Embryonic facial prominence (tissue), 1 donor: ENCODE measurements around the gene EGF.
"Not testable (repeated sequence)": the region's sequence is repeated elsewhere in the genome, so short reads cannot be mapped to it uniquely, and the experiment has no call there.

Experiments
- DNase-seq: peaks from one replicate; pipeline ENCODE4 v3.0.0-alpha.2; 2016; ENCODE audit errors: extremely low spot score

The EGF gene

DNA sequence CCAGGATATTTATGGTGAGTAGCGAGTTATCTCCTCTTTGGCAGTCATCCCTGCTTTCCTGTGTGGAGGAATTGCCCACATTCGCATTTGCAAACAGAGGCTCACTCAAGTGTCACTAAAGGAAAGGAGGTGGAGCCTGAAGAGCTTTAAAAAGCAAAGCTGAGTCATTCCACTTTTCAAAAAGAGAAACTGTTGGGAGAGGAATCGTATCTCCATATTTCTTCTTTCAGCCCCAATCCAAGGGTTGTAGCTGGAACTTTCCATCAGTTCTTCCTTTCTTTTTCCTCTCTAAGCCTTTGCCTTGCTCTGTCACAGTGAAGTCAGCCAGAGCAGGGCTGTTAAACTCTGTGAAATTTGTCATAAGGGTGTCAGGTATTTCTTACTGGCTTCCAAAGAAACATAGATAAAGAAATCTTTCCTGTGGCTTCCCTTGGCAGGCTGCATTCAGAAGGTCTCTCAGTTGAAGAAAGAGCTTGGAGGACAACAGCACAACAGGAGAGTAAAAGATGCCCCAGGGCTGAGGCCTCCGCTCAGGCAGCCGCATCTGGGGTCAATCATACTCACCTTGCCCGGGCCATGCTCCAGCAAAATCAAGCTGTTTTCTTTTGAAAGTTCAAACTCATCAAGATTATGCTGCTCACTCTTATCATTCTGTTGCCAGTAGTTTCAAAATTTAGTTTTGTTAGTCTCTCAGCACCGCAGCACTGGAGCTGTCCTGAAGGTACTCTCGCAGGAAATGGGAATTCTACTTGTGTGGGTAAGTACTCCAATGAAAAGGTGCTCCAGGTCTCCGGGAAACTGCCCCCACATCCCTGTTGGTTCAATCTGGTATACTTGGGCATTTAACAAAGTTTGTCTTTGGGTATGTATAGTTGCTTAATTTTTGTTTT is at the start of gene EGF:
Gene EGF, plus strand, starts transcription at position 178 of the 890 bp plus-strand sequence. Its CDS starts 453 bp downstream, at position 631.
- DNase-seq = no peak

DNA sequence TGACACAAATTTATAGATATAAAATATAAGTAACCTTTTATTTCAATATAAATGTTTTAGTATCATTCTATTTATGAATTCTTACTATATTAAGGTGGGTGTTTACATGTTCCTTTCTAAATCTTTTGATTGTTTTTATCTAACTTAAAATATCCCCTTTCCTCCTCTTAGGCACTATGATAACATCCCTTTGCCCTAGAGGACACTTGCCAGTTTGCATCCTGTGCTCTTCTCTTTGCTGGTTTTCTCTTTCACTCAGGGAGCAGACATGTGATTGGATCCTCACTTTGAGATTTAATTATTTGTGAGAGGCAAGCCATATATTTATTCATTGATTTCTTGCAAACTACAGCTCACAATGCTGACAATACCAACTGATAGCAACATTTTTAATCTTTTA is 48.5 kb upstream of the EGF start:
- DNase-seq = no peak

DNA sequence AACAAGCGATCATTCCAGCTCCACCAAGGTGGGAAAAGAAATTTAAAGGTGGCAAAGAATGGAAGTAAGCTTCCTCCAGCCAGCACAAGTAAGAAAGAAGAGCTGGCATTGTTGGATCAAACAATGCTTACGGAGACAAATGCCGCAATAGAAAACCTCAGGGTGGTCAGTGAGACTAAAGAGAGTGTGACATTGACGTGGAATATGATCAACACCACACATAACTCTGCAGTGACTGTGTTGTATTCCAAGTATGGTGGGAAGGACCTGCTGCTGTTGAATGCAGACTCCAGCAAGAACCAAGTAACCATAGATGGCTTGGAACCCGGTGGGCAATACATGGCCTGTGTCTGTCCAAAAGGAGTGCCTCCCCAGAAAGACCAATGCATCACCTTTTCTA is 42.6 kb upstream of the EGF start:
- no peak for DNase-seq

DNA sequence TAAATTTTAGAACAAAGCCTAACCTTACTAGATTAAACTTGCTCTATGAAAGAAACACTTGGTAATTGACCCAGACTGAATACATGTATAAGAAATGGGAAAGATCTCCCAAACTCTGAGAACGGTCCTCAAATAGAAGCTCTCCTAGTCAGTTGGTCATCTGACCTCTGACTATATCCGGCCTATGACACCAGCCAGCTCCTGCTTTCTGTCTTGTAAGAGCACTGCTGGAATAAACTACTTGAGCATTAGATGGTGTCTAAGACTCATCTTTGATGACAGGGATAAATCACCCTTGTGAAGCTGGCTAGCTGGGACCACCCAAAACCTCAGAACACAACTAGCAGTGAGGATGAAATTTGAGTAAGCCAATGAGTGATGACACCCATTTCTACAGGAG is 40.6 kb upstream of the EGF start:
- no peak for DNase-seq

DNA sequence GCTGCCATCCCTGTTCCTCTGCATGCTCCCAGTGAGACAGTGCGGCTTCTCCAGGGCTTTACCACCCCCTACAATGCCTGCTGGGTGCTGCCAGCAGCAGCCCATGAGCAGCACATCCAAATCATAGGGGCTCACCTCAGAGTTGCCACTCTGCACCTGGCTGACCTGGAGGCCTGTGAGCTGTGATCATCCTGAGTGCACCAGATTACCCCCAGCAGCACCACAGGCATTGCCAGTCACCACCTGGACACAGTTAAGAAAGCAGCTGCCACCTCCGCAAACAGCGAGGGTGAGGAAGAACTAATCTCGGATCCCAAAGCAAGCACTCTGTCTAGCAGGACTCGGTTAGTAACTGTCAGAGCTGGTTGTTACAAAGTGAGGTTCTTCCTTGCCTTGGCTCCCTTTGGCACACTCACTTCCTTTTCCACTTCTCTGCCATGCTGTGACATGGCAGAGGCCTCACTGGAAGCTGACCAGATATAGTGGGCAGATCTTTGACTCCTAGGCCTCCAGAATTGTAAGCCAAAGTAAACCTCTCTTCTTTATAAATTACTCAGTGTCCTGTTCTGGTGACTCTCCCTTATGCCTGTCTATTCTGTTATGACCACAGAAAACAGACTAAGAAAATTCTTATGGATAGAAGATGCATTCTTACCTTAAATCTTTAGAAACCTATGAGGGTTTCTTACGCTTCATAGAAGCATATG is 39.6 kb upstream of the EGF start:
- no peak for DNase-seq

DNA sequence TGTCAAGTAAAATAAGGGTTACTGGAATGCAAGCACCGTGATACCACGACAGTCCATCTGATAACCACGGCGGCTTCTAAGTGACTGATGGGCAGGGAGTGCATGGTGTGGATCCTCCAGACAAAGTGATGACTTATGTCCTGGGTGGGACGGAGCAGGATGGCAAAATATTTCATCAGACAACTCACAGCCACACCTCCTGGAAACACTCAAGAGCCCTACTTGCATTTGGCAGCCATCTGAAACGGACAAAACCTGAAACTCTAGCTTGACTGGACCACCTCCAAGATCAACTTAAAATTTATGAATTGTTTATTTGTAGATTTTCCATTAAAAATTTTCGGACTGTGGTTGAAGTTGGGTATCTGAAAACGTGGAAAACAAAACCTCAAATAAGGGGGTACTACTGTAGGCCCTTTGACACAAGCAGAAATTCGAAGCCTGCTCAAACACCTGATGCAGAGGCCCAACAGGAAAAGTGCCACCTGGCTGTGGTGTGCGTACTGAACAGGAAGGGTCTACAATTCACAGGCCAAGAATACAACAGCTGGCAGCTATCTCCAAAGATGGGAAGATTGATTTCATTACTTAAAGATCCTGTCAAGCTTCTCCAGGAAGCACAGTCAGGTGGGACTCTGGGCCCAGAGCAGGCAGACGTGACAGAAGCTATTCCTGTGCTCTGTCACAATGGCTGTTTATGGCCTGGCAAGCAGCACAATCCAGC is 38.7 kb upstream of the EGF start:
- DNase-seq = no peak

DNA sequence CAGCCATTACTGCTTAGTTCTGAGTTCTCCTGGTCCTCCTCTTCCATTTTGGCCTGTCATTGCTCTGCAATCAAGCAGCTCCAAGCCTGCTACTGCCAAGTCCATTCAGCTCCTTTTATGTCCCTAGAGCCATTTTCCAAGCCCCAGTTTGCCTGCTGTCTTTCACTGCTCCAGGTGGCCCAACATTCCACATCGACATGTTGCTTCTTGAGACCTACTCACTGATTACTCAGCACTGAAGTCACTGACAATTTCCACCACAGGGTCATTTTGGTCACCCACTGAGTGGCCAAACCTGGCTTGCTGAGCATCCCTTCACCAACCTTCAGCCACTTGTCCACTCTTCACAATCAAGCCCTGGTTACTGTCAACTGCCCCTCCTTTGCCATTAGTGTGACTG is 37.6 kb upstream of the EGF start:
- DNase-seq = no peak

DNA sequence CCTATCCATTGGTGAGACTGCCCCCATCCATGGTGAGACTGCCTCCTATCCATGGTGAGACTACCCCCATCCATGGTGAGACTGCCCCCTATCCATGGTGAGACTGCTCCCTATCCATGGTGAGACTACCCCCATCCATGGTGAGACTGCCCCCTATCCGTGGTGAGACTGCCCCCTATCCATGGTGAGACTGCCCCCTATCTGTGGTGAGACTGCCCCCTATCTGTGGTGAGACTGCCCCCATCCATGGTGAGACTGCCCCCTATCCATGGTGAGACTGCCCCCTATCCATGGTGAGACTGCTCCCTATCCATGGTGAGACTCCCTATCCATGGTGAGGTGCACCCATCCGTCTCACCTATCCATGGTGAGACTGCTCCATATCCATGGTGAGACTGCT is 37.1 kb upstream of the EGF start:
- not testable (repeated sequence) for DNase-seq

DNA sequence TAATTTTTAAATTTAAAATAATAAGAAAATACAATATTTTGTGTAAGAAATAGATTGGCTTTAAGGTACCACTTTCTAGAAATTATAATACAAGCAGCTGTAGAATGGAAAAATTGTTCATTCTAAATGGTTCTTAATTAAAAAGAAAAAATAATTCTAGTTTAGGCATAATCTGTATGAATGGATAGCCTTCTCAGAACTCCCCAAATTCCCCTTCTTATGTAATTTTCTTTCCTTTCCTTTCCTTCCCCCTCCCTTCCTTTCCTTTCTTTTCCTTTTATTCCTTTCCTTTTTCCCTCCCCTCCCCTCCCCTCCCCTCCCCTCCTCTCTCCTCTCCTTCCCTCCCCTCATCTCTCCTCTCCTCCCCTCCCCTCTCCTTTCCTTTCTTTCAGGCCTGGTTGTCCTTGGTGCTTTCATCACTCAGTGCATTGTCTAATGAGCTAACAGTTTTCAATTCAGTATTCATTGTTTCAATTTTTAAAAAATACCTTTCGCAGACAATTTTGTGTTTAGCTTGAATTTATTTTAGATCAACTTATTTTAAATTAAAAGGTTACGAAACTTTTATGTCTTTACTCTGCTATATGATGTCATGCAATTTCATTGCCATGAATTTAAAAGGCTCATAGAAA is 35.9 kb upstream of the EGF start:
- DNase-seq = no peak

DNA sequence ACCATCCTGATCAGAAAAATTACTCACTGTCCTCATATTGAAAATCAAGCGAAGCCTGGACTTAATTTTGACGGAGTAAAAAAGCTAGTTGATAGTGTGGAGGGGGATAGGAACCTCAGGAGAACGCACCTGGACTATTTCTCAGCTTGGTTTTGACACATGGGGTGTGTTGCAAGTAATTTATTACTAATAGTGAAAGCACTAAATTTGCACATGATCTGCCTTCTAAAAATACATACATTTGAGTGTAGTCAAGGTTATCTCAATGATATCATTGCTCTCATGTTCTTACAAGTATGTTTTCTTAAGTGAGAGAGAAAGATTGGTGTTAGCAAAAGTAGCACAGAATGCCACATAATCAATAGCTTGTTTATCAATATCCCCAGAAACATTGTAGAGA is 35.3 kb upstream of the EGF start:
- DNase-seq = no peak

DNA sequence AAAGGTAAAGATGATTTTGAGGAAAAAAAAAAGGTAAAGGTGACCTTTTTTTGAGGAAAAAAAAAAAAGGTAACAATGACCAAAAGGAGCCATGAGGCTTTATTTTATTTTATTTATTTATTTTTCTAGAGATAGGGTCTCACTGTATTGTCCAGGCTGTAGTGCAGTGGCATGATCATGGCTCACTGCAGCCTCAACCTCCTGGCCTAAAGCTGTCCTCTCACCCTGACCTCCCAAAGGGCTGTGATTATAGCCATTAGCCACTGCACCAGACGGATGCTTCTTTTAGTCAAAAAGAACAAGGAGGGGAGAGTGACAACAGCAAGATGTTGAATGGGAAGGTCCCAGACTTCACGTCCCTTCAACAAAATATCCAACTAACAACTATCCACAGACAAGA is 34.3 kb upstream of the EGF start:
- no peak for DNase-seq

DNA sequence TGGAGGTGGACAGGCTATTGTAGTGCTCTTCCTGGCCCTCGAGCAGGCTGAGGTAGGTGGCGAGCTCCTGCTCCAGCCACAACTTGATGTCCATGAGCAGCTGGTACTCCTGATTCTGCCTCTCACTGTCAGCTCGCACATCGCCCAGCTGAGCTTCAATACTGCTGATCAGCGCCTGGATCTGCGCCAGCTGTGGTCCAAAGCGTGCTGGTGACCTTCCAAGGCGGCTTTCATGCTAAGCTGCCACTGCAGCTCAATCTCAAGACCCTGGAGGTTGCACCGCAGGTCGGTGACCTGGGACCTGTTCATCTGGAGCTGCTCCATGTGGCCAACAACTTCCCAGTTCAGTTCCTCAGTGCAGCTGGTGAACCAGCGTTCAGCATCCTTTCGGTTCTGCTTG is 33.6 kb upstream of the EGF start:
- no peak for DNase-seq

DNA sequence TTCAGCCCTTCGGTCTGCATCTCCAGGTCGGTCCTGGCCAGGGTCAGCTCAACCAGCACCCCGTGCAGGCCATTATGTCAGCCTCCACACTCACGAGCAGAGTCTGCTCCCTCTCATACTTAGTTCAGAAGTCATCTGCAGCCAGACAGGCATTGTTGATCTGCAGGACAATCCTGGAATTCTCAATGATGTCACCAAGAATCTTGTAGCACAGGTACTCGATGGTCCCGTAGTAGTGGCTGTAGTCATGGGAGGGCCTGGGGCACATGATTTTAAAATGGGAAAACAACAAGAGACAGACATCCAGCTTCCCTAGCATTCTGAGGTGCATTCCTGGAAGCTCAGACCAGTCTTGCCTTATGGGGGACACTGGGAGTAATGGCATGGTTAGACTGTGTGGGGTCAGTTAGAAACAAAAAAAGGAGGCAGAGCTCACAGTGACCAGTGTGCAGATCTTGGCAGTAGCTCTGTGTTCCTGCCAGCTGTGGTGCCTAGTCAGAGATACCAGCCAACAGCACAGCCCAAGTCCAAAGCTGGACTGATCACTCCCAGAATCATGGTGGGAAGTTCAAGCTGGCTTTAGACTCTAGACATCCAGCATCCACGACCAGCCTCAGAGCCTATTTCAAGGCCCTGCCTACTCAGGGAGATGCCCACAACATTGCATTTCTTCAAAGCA is 32.9 kb upstream of the EGF start:
- DNase-seq = no peak

DNA sequence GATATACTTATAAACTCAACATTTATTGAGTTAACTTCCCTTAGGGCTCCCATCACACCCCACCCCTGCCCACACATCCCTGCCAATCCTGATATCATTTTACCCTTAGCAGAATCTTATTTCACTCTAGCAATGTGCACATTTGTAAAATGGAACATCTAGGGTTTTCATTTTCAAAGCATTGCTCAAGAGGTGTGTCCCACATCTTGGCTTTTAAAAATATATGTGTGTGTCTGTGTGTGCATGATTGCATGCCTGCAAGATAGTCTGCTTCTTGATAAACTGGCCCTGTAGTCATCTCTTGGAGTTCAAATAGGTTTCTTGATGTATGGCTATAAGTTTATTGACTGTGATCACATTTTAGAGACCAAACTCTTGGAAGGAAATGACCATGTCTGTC is 26.4 kb upstream of the EGF start:
- no peak for DNase-seq

DNA sequence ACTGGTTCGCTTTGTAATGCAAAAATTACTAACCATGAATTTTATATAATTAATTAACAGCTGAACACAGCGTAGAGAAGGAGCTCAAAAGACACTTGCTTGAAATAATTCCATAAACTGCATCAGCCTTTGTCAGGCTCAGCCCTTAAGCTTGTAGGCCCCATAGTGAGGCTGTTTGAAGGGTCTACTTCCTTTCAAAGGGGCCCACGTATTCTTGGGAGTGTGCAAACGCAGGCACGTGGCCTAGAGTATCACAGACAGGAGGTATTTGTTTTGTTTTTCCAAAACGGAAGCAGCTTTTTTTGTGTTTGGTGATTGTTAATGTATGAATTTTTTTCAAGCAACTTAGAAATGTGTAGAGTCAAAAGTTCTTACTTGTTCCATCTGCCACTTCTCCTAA is 25.6 kb upstream of the EGF start:
- DNase-seq = no peak

DNA sequence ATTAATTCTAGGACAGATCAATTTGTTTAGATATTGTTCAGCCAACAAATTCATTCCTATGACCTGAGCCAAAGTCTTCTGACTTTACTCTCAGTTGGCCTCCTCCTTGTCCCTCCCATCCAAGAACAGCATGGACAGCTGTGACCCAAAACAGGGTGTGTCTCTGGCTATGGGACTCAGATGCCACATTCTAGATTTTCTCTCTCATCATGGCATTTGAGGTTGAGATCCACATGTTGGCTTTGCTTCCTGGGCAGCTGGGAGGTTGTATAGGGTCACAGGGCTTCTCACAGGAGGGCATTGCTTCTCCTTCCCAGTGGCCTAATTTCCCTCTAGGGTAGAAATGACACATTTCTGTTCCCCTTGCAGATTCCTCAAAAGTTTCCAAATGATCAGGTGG is 22.6 kb upstream of the EGF start:
- no peak for DNase-seq

DNA sequence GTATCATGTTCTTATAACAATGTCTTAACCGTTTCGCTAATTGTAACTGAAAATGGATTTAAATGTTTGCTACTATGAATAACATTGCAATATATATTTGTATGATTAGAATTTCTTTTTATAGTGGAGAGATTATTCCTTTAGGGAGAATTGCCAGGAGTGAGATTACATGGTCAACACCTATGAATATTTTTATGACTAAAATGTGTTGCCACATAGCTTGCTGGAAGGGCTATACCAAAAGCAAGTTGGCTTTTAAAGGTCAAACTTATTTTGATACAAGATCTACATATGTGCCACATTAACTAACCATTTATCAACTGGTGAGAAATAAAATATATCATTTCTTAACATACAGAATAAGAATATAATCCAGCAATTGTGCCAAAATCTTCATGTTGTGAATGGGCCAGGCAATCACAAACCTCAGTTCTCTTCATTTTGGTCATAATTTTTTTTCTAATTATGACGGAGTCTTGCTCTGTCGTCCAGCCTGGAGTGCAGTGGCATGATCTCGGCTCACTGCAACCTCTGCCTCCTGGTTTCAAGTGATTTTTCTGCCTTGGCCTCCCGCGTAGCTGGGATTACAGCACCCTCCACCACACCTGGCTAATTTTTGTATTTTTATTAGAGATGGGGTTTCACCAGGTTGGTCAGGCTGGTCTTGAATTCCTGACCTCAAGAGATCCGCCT is 10.0 kb upstream of the EGF start:
- no peak for DNase-seq

DNA sequence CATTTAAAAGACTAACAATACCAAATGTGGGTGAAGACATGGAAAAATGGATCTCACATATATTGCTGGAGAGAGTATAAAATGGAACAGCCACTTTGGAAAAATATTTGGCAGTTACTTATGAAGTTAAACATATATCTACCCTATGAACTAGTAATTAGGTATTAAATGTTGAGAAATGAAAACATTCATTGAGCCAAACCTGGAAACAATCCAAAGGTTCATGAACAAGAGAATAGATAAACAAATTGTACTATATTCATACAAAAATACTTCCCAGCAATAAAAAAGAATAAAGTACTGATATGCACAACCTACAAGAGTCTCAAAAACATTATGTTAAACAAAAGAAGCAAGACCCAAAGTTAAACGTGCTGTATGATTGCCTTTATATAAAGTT is 4.0 kb upstream of the EGF start:
- no peak for DNase-seq

DNA sequence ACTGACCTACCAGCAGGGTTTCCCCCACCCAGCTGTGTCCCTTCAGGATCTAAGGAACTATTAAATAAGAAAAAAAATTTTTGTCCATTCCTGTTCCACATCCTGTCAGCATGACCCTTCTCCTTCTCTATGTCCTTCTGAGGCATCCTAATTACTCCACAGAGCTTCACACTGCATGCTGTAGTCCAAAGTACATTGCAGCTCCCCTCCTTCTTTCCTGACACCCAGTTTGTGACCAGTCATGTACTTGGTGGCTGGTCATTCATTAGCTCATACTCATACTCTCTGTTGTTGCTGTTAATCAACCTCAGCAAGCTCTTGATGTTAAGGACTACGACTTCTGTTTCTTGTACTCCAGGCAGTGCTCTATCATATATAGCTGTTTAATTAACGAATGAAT is 2.4 kb upstream of the EGF start:
- no peak for DNase-seq

DNA sequence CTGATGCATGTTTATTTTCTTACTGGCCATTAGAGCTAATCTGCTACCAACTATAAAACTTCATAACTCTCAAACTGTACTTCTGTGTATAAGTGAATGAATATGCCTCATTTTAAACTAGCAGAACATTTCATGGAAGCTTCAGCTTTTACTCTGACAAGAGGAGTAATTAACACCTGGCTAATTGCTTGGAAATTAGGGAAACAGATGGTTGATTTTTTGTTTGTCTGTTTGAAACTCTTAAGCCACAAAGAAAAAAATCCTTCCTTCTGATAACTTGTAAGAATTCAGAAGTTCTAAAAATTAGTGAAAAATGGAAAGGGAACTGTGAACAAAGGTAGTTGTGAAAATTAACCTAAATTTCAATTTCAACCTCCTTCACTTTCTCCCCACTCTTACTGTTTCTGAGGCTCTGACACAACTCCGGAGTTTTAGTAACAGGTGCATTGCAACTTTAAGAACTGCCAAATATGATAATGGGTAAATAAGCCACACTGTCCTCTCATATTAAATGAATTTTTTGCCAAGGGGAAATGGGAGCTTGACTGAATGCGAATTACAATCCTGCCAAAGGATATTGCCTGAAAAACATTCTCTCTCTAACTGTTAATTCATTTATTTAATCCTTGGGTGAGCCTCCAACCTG is 1.0 kb downstream of the EGF start:
- DNase-seq = no peak

DNA sequence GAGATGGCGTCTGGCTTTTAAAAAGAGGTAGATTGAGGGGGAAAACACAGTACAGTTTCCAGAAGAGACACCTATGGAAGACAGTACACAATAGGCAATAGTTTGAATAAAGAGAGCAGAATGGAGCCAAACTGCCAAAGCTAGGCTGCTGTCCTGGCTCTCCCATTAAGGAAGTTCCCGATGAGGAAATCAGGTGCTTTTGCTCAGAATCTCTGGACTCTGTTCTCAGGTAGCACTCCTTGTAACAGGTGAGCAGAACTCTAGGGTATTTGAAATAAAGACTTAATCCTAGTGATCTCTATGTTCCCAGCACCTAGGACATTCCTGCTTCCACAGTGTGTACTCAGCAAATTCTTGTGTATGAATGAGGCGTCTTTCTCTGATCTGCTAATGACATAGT is 1.6 kb downstream of the EGF start:
- DNase-seq = no peak
